Pancreas (tissue), 10 donors: ENCODE results near the gene MCM7. TPM values are rescaled to one million over a fixed set of nuclear protein-coding genes. Genes with fewer than 3 reads are reported as not detected.
"Not testable (repeated sequence)": the region's sequence is repeated elsewhere in the genome, so short reads cannot be mapped to it uniquely, and the experiment has no call there.

Experiments
- ATAC-seq, 4 donors: fragments of 200-7000 bp; cut with Tn5 transposase; one replicate each; pipeline versions ENCODE4 v1.8.0 to v1.9.1; 2020; ENCODE audit warnings: mild to moderate bottlenecking in 4 of 4, moderate library complexity in 4 of 4
- DNase-seq, 6 donors: peaks; one replicate each; pipeline ENCODE4 v3.0.0-alpha.2; 2020
- FAIRE-seq: peaks from 2 replicates; lab custom pipeline; 2012; peaks lifted over from hg19 to GRCh38; lab: Jason Lieb, UNC
- H3K27ac ChIP-seq, 4 donors: fragments of 200-600 bp; sonication (generic); 1 replicate in 3 of 4; 2 replicates in 1 of 4; pipeline versions ENCODE4 v1.5.0 to v1.8.0; 2020
- H3K27me3 ChIP-seq, 4 donors: fragments of 200-600 bp; one replicate each; pipeline ENCODE4 v1.8.0; 2021
- H3K36me3 ChIP-seq, 3 donors: fragments of 200-600 bp; sonication (generic) in 1 of 3; one replicate each; pipeline versions ENCODE4 v1.5.0 to v1.8.0; 2020 to 2021
- H3K4me1 ChIP-seq, 3 donors: fragments of 200-600 bp; one replicate each; pipeline ENCODE4 v1.8.0; 2021
- H3K4me3 ChIP-seq, 4 donors: fragments of 200-600 bp; sonication (generic) in 2 of 4; one replicate each; pipeline versions ENCODE4 v1.5.0 to v1.8.0; 2020 to 2021
- H3K9me3 ChIP-seq, 4 donors: fragments of 200-600 bp; one replicate each; pipeline ENCODE4 v1.8.0; 2021
- WGBS, 2 donors: extraction: QIAGEN DNeasy Blood & Tissue Kit; methylation state at CpG; one replicate each; pipeline ENCODE4 v1.1.7; 2013; 5-methylcytosine and 5-hydroxymethylcytosine counted together
- intact Hi-C, 3 donors: fragments of 100-400 bp; cut with DNase I; formaldehyde crosslinking; loops; one replicate each; pipeline versions ENCODE4 v1.11.1 to v1.14.2; 2022
- polyA plus RNA-seq, 2 donors: library from polyadenylated mRNA; stranded (reverse); fragments of 200-250 nt; gene quantifications; one replicate each; pipeline ENCODE4 v1.2.3, GENCODE V29; 2013
- total RNA-seq, 6 donors: library from RNA; stranded (reverse); fragmentation: NEBNext Ultra II Directional in 4 of 6; extraction: Animal tissue kit (Norgen Biotek cat#: 25700) in 4 of 6; gene quantifications; one replicate each; pipeline versions ENCODE4 v1.2.1 to v1.2.4, GENCODE V29; 2021 to 2023
- TF ChIP-seq, protein P1 (sequence below), 4 donors: fragments of 200-600 bp; sonication (generic) in 3 of 4; IDR thresholded peaks; one replicate each; pipeline versions ENCODE4 v1.5.0 to v1.8.0; 2021; ENCODE audit warnings: antibody characterized with exemption in 4 of 4
- donor health status: healthy with polysubstance abuse.
- donor health status: DM: no; HTN: no; CAD: no; lungs with moderate emphysema.
- donor health status: DM: no; HTN: no; CAD: no.
- donor health status: control.
- donor health status: control.
- donor health status: Bipolar disorder and iron deficiency.
- donor health status: DM: yes; HTN: yes; CAD: no.
- donor health status: DM: no; HTN: no; CAD: no.
- donor health status: DM: no; HTN: no; CAD: no.
- donor health status: DM: yes; HTN: yes; CAD: no.

MCM7 gene
- total RNA-seq (10 to 100 TPM; 21.7 to 38.4 (median 24.1) TPM), polyA plus RNA-seq (10 to 100 TPM; 63.1 to 77.0 TPM)

DNA sequence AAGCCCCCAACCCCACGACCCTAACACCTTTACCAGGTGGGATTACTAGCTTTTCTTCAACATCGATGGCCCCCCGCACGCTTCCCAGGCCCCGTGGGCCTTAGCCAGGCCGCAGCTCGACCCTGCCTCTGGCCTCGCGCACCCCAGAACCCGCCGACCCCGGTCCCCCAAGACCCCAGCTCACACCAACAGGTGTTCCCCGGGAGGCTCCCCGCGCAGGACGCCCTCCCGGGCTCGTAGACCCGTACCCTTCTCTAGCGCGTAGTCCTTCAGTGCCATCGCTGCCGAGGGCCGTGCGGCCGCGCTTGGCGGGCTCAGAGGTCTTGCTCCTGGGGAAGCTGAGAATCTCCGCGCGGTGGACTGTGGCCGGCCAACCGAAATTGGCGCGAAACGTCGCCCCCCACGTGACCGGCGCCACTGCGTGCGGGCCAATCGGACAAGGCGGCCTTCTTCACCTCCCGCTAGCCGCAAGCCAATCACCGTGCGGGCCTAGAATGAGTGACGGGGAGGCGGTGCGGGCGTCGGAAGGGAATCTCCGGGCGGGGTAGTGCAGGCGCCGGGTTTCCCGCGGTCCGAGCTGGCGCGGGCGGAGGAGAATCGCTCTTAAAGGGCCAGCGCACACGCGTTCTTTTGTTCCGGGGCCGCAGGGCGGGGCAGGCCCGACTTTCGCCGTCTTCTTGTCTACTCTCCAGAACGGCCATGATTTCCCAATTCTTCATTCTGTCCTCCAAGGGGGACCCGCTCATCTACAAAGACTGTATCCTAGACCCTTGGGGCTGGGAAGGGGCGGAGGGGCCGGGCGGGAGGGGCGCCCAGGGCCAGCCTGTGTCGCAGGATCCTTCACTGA is at the start of gene MCM7, which contains the start of gene AP4M1:
MCM7 (minus strand) TSS at position 382 of the 847 bp plus-strand sequence; CDS start at position 279, 103 bp downstream.
AP4M1 (plus strand) TSS at position 628 of the 847 bp plus-strand sequence; CDS start at position 700, 72 bp downstream.
- Histone ChIP-seq H3K9me3 (no peaks in the 10 kb centered on the region), H3K27me3 (no peaks in the 10 kb centered on the region), H3K27ac (peak within 1 kb of the TSS; percentile 78 to 91 (median 88)), H3K4me3 (peak within 1 kb of the TSS; percentile 34 to 91 (median 80)), H3K4me1 (peaks cover 0 to 16% (median 4%) of the 10 kb centered on the region in 3 donors), H3K36me3 (peaks cover 4 to 33% (median 20%) of the 10 kb centered on the region in 3 donors)
- DNase-seq (peak; percentile 97 to 99 (median 99)), ATAC-seq (peak; percentile 90 to 96 (median 91)), FAIRE-seq (no peak)
- TF ChIP-seq, protein P1, sequence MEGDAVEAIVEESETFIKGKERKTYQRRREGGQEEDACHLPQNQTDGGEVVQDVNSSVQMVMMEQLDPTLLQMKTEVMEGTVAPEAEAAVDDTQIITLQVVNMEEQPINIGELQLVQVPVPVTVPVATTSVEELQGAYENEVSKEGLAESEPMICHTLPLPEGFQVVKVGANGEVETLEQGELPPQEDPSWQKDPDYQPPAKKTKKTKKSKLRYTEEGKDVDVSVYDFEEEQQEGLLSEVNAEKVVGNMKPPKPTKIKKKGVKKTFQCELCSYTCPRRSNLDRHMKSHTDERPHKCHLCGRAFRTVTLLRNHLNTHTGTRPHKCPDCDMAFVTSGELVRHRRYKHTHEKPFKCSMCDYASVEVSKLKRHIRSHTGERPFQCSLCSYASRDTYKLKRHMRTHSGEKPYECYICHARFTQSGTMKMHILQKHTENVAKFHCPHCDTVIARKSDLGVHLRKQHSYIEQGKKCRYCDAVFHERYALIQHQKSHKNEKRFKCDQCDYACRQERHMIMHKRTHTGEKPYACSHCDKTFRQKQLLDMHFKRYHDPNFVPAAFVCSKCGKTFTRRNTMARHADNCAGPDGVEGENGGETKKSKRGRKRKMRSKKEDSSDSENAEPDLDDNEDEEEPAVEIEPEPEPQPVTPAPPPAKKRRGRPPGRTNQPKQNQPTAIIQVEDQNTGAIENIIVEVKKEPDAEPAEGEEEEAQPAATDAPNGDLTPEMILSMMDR (IDR thresholded peaks at IDR 0.05), result no peak
- intact Hi-C loops, result no loop called here
- 0% methylated on average over 71 to 80 of the region's 80 CpGs for WGBS, 2 donors

DNA sequence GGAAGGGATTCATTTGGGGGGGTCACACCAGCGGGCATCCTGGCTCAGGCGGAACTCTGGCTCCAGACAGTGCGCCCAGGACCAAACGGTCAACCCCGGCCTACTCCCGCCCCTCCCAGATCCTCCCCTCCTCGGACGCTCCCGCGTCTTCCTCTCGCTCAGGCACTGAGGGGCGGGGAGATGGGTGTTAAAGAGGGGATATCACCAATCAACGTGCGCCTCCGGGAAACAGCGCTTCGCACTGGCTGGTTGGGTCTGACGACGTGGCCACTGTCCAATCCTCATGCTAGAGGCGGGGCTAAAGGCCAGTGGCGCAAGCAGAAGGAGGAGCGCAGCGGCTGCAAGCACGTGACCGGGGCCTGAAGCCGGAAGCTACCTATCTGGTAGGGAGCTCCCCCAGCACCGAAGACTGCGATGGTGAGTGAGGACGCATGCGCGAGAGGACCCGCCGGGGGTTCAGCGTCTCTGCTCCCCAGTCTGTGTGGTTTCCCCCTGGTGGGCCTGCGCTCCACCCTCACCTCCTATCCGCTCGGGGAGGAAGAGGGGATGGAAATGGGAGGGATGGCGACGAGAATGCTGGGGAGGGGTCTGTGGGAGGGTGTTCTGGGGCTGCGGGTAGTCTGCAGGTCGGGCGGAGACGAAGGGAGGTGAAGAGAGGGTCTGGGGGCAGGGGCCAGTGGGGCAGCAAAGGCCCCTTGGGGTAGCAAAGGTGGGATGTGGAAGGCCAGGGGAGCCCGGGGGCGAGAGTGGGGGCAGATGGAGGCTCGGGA is 47.5 kb upstream of the MCM7 start, which contains the start of gene LAMTOR4:
LAMTOR4 (plus strand) TSS at position 360 of the 770 bp plus-strand sequence; CDS start at position 415, 55 bp downstream.
- no peaks in the 10 kb centered on the region for H3K9me3 ChIP-seq
- 0% methylated on average over 45 to 46 of the region's 46 CpGs for WGBS, 2 donors
- peaks cover 0 to 6% (median 0%) of the 10 kb centered on the region in 3 donors for H3K4me1 ChIP-seq
- peak; percentile 92 to 100 (median 99) for DNase-seq
- TF ChIP-seq, protein P1 (IDR thresholded peaks at IDR 0.05), result no peak
- H3K27me3 ChIP-seq, result no peaks in the 10 kb centered on the region
- peak; percentile 92 for FAIRE-seq
- peak; percentile 97 to 98 (median 98) for ATAC-seq
- no peaks in the 10 kb centered on the region for H3K36me3 ChIP-seq
- H3K27ac ChIP-seq, result peak within 1 kb of the TSS; percentile 26 to 76 (median 60)
- peak within 1 kb of the TSS; percentile 55 to 79 (median 76) for H3K4me3 ChIP-seq
- intact Hi-C loops, result loop anchor here in 1 of 3 donors (10.0 kb wide), 1 partner anchor 66 kb away; the partner anchor contains the start of gene PVRIG

DNA sequence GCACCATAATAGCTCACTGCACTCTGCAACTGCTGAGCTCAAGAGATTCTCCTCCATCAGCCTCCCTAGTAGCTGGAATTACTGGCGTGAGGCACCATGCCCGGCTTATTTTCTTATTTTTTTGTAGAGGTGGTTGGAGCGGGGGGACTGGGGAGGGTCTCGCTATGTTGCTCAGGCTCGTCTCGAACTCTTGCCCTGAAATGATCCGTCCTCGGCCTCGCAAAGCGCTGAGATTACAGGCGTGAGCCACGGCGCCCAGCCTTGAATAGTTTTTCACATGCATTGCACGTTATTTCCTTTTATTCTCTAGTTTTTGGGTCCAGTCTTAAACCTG is 47.0 kb upstream of the MCM7 start:
- intact Hi-C loops, result loop anchor here in 1 of 3 donors (10.0 kb wide), 1 partner anchor 67 kb away; the partner anchor contains the start of gene PVRIG
- ATAC-seq, result peak in 1 of 4 donors; percentile 11
- 9 to 13% methylated on average over 14 of the region's 14 CpGs for WGBS, 2 donors
- peak overlapping the region in 3 of 4 donors; percentile 49 to 70 (median 65) for H3K27ac ChIP-seq
- TF ChIP-seq, protein P1 (IDR thresholded peaks at IDR 0.05), result no peak
- H3K27me3 ChIP-seq, result no peaks in the 10 kb centered on the region
- H3K4me3 ChIP-seq, result peak overlapping the region; percentile 9 to 78 (median 48)
- FAIRE-seq, result no peak
- peaks cover 0 to 6% (median 0%) of the 10 kb centered on the region in 3 donors for H3K4me1 ChIP-seq
- no peak for DNase-seq
- no peaks in the 10 kb centered on the region for H3K9me3 ChIP-seq
- no peaks in the 10 kb centered on the region for H3K36me3 ChIP-seq

DNA sequence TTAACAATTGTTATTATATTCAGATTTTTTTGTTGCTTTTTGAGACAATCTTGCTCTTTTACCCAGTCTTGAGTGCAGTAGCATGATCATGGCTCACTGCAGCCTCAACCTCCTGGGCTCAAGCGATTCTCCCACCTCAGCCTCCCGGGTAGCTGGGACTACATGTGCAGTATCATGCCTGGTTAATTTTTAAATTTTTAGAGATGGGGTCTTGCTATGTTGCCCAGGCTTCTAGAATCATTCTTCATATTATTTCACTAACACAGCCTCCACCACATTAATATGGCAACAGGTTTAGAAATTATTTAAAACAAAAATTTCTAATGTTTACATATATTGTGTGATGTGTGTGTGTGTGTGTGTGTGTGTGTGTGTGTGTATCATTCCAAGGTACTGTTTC is 46.1 kb upstream of the MCM7 start:
- TF ChIP-seq, protein P1 (IDR thresholded peaks at IDR 0.05), result no peak
- ATAC-seq, result no peak
- no peaks in the 10 kb centered on the region for H3K9me3 ChIP-seq
- intact Hi-C loops, result loop anchor here in 1 of 3 donors (10.0 kb wide), 1 partner anchor 68 kb away; the partner anchor contains the start of gene PVRIG
- H3K27me3 ChIP-seq, result no peaks in the 10 kb centered on the region
- H3K4me3 ChIP-seq, result no peak overlapping the region
- no peak for DNase-seq
- H3K27ac ChIP-seq, result no peak overlapping the region
- no peak for FAIRE-seq
- H3K36me3 ChIP-seq, result no peaks in the 10 kb centered on the region
- WGBS, 2 donors, result 91 to 95% methylated on average over 2 of the region's 2 CpGs
- H3K4me1 ChIP-seq, result peaks cover 0 to 6% (median 0%) of the 10 kb centered on the region in 3 donors

DNA sequence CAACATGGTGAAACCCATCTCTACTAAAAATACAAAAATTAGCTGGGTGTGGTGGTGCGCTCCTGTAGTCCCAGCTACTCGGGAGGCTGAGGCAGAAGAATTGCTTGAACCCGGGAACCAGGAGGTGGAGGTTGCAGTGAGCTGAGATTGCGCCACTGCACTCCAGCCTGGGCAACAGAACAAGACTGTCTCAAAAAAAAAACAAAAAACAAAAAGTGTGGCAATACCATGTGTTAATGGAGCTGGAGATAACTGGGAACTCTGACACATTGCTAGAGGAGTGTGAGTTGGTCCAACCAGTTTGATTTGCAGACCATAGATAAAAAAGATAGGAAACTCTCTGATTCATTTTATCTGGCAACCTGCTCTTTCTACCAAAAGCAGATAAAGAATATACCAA is 45.2 kb upstream of the MCM7 start:
- DNase-seq, H3K27me3 ChIP-seq, H3K4me3 ChIP-seq, H3K9me3 ChIP-seq, H3K36me3 ChIP-seq, H3K27ac ChIP-seq, H3K4me1 ChIP-seq, FAIRE-seq, ATAC-seq: not testable (repeated sequence)
- intact Hi-C loops, result loop anchor here in 1 of 3 donors (10.0 kb wide), 1 partner anchor 68 kb away; the partner anchor contains the start of gene PVRIG
- 81 to 90% methylated on average over 4 of the region's 4 CpGs for whole genome bisulfite sequencing, 2 donors
